Left colon (tissue), 2 donors: ENCODE results near the gene CD300LD. TPM values are rescaled to one million over a fixed set of nuclear protein-coding genes. Genes with fewer than 3 reads are reported as not detected.

Source experiments
- total RNA-seq, 2 donors: library from RNA; stranded (reverse); fragmentation: NEBNext Ultra II Directional; extraction: Animal tissue kit (Norgen Biotek cat#: 25700); gene quantifications; one replicate each; pipeline ENCODE4 v1.2.1, GENCODE V29; 2021
- donor health status: DM: no; HTN: no; CAD: no.
- donor health status: DM: yes; HTN: yes; CAD: no.

The CD300LD gene
- total RNA-seq, 2 donors from 2014 or later = not detected

Other genes with a start within 250 kb of the CD300LD start
- gene BTBD17, start 230.4 kb downstream of the CD300LD start, total RNA-seq = under 1 TPM in 1 of 2 donors, not detected in 1; 0.24 TPM
- gene GPR142, start 224.8 kb downstream of the CD300LD start, total RNA-seq = under 1 TPM in 1 of 2 donors, not detected in 1; 0.31 TPM
- gene GPRC5C, start 160.2 kb downstream of the CD300LD start, total RNA-seq = 100 to 1,000 TPM; 155 to 161 TPM
- gene CD300A, start 125.6 kb downstream of the CD300LD start, total RNA-seq = 1 to 10 TPM; 1.8 to 7.9 TPM
- gene CD300LB, start 60.8 kb downstream of the CD300LD start, total RNA-seq = under 1 TPM; 0.12 to 0.25 TPM
- gene CD300C, start 46.2 kb downstream of the CD300LD start, total RNA-seq = 1 to 10 TPM in 1 of 2 donors, under 1 TPM in 1; 0.24 to 1.1 TPM
- gene CD300H, start 24.8 kb downstream of the CD300LD start, total RNA-seq = not detected
- under 1 TPM in 1 of 2 donors, not detected in 1; 0.39 TPM for gene CD300E, start 31.5 kb upstream of the CD300LD start, total RNA-seq
- 1 to 10 TPM in 1 of 2 donors, under 1 TPM in 1; 0.82 to 2.0 TPM for gene CD300LF, start 120.6 kb upstream of the CD300LD start, total RNA-seq
- gene RAB37, start 145.0 kb upstream of the CD300LD start, total RNA-seq = 10 to 100 TPM in 1 of 2 donors, 1 to 10 TPM in 1; 7.6 to 14.2 TPM
- gene NHERF1, start 156.3 kb upstream of the CD300LD start, total RNA-seq = 100 to 1,000 TPM; 186 to 256 TPM
- 10 to 100 TPM; 30.7 to 42.8 TPM for gene NAT9, start 184.1 kb upstream of the CD300LD start, total RNA-seq